Activated CD4-positive, alpha-beta T cell treated with anti-CD3 and anti-CD28 coated beads, Interleukin-2, amount 50 U/mL, for 24 hours (primary cell): ENCODE measurements around the gene MVP.

ENCODE experiments used
- DNase-seq, 2 donors: peaks; one replicate each; pipeline ENCODE4 v3.0.0-alpha.2; 2020; ENCODE audit warnings: low read depth in 1 of 2, low spot score in 1 of 2

MVP gene

GRCh38 chr16:29804455-29805231, 15.6 kb upstream of the MVP start:
- no peak for DNase-seq

- DNase-seq = peak; percentile 93 to 96
Observed at GRCh38 chr16:29805232-29806098, 14.8 kb upstream of the MVP start.

GRCh38 chr16:29806099-29806579, 14.1 kb upstream of the MVP start, which contains the start of gene MAZ:
MAZ (plus strand) TSS chr16:29806529; CDS start chr16:29806702, 173 bp downstream.
- peak in 1 of 2 donors; percentile 61 for DNase-seq

GRCh38 chr16:29806641-29807425, 13.4 kb upstream of the MVP start:
- DNase-seq = no peak

GRCh38 chr16:29807426-29808218, 12.6 kb upstream of the MVP start:
- DNase-seq = peak; percentile 79 to 85

- DNase-seq = no peak
Observed at GRCh38 chr16:29808219-29808900, 11.9 kb upstream of the MVP start.

GRCh38 chr16:29809031-29809747, 11.1 kb upstream of the MVP start:
- DNase-seq = no peak

GRCh38 chr16:29809850-29810698, 10.2 kb upstream of the MVP start:
- DNase-seq = no peak

- DNase-seq = no peak
Observed at GRCh38 chr16:29810699-29811169, 9.5 kb upstream of the MVP start.

- peak in 1 of 2 donors; percentile 70 for DNase-seq
Observed at GRCh38 chr16:29811170-29811895, 8.9 kb upstream of the MVP start.

GRCh38 chr16:29811896-29812665, 8.2 kb upstream of the MVP start, which contains the start of gene PRRT2:
PRRT2 (plus strand) TSS chr16:29812193; CDS start chr16:29813055, 862 bp downstream.
- no peak for DNase-seq

GRCh38 chr16:29812754-29813643, 7.3 kb upstream of the MVP start:
- no peak for DNase-seq

- no peak for DNase-seq
Observed at GRCh38 chr16:29813644-29814562, 6.4 kb upstream of the MVP start.

GRCh38 chr16:29814592-29814991, 5.7 kb upstream of the MVP start:
- no peak for DNase-seq
